Right lobe of liver (tissue), 4 donors: ENCODE data around the gene LRCH1.

Experiments
- POLR2A ChIP-seq: fragments of 450-650 bp; IDR thresholded peaks from one replicate; pipeline ENCODE4 v1.6.1; 2017; ENCODE audit warnings: antibody characterized with exemption, mild to moderate bottlenecking
- TF ChIP-seq, protein P1 (sequence below), 4 donors: fragments of 200-600 bp in 3 of 4; fragments of 450-650 bp in 1 of 4; IDR thresholded peaks; one replicate each; pipeline versions ENCODE4 v1.5.1 to v1.8.0; 2016 to 2022; ENCODE audit warnings: antibody characterized with exemption in 4 of 4, mild to moderate bottlenecking in 2 of 4
- donor health status: DM: no; HTN: no; CAD: no.
- donor health status: DM: no; HTN: no; CAD: no.
- donor health status: DM: no; HTN: yes; CAD: no.

- TF ChIP-seq, protein P1, sequence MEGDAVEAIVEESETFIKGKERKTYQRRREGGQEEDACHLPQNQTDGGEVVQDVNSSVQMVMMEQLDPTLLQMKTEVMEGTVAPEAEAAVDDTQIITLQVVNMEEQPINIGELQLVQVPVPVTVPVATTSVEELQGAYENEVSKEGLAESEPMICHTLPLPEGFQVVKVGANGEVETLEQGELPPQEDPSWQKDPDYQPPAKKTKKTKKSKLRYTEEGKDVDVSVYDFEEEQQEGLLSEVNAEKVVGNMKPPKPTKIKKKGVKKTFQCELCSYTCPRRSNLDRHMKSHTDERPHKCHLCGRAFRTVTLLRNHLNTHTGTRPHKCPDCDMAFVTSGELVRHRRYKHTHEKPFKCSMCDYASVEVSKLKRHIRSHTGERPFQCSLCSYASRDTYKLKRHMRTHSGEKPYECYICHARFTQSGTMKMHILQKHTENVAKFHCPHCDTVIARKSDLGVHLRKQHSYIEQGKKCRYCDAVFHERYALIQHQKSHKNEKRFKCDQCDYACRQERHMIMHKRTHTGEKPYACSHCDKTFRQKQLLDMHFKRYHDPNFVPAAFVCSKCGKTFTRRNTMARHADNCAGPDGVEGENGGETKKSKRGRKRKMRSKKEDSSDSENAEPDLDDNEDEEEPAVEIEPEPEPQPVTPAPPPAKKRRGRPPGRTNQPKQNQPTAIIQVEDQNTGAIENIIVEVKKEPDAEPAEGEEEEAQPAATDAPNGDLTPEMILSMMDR (IDR thresholded peaks at IDR 0.05), result no peak
- no peak for TF ChIP-seq POLR2A
These were observed 8.2 kb upstream of the LRCH1 start for GRCh38 chr13:46544811-46545210.
